HG03354 (cell line): Measurements from ENCODE around the gene LMAN2L.
"Not testable (repeated sequence)": the region's sequence is repeated elsewhere in the genome, so short reads cannot be mapped to it uniquely, and the experiment has no call there.

Source experiments
- ATAC-seq: cut with Tn5 transposase; IDR thresholded peaks from one replicate; pipeline ENCODE4 v1.9.1; 2021; ENCODE audit warnings: mild to moderate bottlenecking; ENCODE audit not compliant: unreplicated experiment, poor library complexity, severe bottlenecking

The LMAN2L gene

GRCh38 chr2:96689431-96689991 lies 50.4 kb downstream of the LMAN2L start:
- ATAC-seq: no peak

GRCh38 chr2:96688649-96689430 lies 51.0 kb downstream of the LMAN2L start:
- ATAC-seq: no peak

GRCh38 chr2:96687711-96688640 lies 51.9 kb downstream of the LMAN2L start:
- no peak for ATAC-seq

GRCh38 chr2:96687266-96687665 lies 52.6 kb downstream of the LMAN2L start:
- ATAC-seq: no peak

- no peak for ATAC-seq
These were observed 54.0 kb downstream of the LMAN2L start for GRCh38 chr2:96685577-96686459.

- ATAC-seq: no peak
These were observed 54.8 kb downstream of the LMAN2L start for GRCh38 chr2:96684883-96685576.

GRCh38 chr2:96683972-96684820 lies 55.7 kb downstream of the LMAN2L start:
- no peak for ATAC-seq

GRCh38 chr2:96683307-96683706 lies 56.6 kb downstream of the LMAN2L start:
- no peak for ATAC-seq

- no peak for ATAC-seq
These were observed 58.3 kb downstream of the LMAN2L start for GRCh38 chr2:96681540-96681939.

GRCh38 chr2:96680561-96681141 lies 59.2 kb downstream of the LMAN2L start:
- no peak for ATAC-seq

- ATAC-seq: no peak
These were observed 60.0 kb downstream of the LMAN2L start for GRCh38 chr2:96679848-96680247.

- ATAC-seq: no peak
These were observed 70.2 kb downstream of the LMAN2L start for GRCh38 chr2:96669539-96670215.

- ATAC-seq: no peak
These were observed 71.1 kb downstream of the LMAN2L start for GRCh38 chr2:96668771-96669170.

GRCh38 chr2:96665717-96666116 lies 74.1 kb downstream of the LMAN2L start:
- ATAC-seq: not testable (repeated sequence)

GRCh38 chr2:96665083-96665569 lies 74.7 kb downstream of the LMAN2L start:
- no peak for ATAC-seq

- ATAC-seq: no peak
These were observed 75.4 kb downstream of the LMAN2L start for GRCh38 chr2:96664366-96664925.

- no peak for ATAC-seq
These were observed 76.0 kb downstream of the LMAN2L start for GRCh38 chr2:96663829-96664228.
